ENCODE results near the gene LRRK1.

LRRK1 gene

GRCh38 chr15:101026656-101027272 lies 107.6 kb downstream of the LRRK1 start:
- no peak for DNase-seq

DNA sequence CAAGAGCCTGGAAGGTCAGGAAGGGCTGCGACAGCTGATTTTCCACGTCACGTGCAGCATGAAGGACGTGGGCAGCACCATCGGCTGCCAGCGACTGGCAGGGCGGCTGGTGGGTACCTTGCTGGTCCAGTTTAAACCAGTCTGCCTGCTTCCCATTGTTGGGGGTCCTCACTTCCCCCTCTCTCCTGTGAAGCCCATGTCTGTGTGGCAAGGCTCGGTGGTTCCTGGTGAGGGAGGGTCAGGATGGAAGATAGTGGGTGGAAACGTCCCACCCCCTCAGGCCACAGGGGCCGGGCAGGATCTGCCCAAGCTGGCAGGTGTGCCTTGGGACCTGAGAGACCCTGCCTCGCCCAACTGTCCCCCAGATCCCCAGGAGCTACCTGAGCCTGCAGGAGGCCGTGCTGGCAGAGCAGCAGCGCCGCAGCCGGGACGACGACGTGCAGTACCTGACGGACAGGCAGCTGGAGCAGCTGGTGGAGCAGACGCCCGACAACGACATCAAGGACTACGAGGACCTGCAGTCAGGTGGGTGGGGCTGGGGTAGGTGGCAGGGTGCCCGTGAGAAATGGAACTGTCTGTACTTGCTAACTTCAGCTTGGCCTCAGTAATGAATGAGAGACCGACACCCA lies 108.2 kb downstream of the LRRK1 start:
- no peak for DNase-seq

DNA sequence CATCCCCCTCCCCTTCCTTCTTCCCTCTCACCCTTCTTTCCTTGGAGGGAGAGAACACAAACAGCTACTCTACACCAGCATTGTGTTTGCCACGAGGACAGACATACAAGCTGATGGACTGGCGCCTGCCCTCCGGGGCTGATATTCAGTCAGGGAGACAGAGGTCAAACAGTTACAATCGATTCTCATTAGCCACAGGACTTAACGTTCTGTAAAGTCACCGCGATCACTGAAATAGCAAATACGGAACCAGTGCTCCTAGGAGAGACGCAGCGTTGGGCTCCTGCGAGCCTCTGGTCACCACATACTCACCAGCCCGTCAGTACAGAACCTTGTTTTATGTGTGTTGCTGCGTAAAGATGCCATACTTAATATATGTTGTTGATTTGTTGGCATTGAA lies 108.8 kb downstream of the LRRK1 start:
- no peak for DNase-seq

DNA sequence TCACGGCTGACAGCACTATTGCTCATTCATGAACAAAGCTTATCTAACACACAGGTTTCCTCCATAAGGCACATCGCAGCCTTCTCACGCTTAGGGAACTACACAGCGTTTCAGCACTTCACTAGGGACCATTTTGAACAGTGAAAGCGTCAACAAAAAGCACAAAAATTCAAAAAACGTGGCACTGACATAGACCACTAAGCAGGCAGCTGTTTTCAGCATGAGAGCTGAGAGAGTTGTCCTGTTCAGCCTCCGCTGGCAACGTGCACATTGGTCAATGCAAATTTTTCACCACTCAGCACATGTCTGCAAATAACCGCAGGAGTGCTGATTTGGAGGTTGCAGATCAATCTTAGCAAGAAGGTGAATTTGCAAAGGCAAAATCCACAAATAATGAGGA lies 109.2 kb downstream of the LRRK1 start:
- DNase-seq: no peak

DNA sequence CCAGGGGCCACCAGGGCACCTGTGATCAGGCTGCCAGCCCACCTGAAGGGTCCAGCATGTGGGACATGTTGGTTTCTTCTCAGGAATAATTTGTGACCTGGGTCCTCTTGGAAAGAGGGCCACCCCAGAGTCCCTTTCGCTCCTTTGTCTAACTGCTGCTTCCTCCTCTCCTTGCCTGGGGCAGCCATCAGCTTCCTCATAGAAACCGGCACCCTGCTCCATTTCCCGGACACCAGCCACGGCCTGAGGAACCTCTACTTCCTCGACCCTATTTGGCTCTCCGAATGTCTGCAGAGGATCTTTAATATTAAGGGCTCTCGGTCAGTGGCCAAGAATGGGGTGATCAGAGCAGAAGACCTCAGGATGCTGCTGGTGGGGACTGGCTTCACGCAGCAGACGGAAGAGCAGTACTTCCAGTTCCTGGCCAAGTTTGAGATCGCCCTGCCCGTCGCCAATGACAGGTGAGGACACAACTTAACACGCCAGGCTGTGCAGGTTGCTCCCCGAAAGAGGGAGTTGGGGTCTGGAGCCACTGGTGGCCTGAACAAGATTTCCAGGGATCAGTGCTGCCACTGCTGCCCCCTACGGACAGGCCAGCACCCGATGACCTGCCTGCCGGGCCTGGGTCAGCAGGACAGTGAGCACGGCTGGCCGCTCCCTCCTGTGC lies 109.7 kb downstream of the LRRK1 start:
- no peak for DNase-seq

DNA sequence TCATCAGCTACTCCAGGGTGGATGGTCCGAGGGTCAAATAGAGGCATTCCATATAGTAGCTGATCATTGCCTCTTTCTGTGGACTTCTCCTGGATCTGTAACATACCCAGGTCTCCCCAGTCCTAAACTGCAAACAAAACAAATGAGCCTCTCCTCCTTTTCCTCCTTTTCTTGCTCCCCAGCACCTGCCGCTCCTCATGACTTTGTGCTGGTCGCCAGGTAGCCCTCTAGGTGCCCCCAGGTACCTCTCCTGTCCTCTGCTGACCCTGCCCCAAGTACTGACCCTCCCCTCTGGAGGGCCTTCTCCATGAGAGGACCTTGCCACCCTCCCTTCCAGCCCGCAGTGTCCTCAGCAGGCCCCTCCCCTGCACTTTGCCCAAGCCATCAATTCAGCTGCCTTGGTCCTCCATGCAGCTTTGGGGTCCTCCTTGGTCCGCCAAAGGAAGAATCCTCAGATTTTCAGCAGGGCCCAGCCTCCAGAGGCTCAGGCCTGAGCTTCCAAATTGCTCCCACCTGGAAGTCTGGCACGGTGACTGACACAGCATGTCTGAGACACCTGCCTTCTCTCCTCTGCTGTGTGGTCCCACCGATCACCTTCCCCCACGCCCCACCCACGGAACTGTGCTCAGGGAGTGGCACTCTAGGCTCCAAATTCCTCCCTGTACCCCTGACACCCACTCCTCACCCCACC lies 111.0 kb downstream of the LRRK1 start:
- no peak for DNase-seq

DNA sequence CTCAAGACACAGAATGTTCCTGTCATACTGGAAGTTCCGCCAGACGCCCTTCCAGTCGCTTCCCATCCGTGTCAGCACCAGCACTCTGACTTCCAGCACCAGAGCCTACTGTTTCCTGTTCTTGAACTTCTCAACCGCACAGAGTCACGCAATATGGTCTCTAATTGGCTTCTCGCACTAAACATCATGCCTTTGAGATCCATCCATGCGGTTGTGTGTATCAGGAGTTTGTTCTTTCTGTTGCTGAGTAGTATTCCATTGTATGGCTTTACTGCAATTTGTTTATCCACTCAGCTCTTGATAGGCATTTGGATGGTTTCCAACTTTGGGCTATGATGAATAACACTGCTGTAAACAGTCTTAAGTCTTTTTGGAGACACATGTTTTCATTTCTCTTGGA lies 112.1 kb downstream of the LRRK1 start:
- no peak for DNase-seq

- no peak for DNase-seq
These were observed 114.6 kb downstream of the LRRK1 start for GRCh38 chr15:101033801-101034200.

GRCh38 chr15:101035611-101036010 lies 116.5 kb downstream of the LRRK1 start:
- no peak for DNase-seq

GRCh38 chr15:101036189-101036588 lies 117.0 kb downstream of the LRRK1 start:
- no peak for DNase-seq

DNA sequence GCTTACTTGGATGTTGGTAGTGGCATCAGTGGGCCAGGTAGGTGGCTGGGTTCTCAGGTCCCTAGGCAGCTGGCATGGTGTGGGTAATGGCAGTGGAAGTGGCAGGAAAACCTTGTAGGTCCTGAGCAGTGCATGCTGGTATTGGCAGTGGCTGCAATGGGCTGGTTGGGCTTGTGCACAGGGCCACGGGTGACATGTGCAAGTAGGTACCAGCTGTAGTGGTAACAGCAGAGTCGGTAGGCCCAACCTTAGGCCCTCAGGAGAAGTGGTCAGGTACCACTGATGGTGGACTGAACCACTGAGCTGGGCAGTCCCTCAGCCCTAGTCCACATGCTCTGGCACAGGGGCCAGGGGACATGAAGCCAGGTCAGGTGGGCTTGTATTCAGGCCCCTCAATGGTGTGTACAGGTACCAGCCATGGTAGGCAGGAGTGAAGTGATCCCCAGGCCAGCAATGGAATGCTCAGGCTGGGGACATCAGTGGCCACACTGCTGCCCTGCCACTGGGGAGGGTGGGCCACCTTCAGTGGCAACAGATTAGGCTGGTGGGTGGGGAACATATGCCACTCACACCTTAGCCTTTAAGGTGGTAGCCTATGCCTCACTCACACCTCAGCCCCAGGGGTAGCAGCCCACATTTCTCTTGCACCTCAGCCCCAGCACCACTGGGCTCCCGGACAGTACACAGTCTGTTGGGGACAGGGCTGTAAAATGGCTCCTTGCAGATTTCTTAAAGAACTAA lies 118.1 kb downstream of the LRRK1 start:
- no peak for DNase-seq

GRCh38 chr15:101038327-101039003 lies 119.3 kb downstream of the LRRK1 start:
- no peak for DNase-seq

- DNase-seq: no peak
These were observed 120.3 kb downstream of the LRRK1 start for GRCh38 chr15:101039461-101039860.

- no peak for DNase-seq
These were observed 123.2 kb downstream of the LRRK1 start for GRCh38 chr15:101042320-101042719.

DNA sequence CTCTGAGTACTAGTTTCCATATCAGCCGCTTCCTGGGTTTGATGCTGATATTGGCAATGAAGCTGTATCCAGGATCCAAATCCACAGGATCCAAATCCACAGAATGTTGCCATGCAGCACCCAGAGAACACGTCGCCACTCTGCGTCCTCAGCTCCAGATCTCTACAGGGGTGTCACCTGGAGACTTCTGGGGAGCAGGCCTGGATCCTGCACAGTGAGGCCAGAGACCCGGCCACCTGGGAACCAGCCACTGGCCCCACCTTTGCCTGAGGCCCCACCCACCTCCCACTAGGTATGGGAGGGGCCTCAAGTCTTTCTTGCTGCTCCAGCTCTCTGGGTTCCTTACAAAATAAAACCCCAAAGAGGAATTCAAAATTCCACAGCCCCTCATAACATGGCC lies 123.9 kb downstream of the LRRK1 start:
- no peak for DNase-seq

- DNase-seq: no peak
These were observed 124.9 kb downstream of the LRRK1 start for GRCh38 chr15:101043911-101044624.

- no peak for DNase-seq
These were observed 125.6 kb downstream of the LRRK1 start for GRCh38 chr15:101044625-101045235.

- no peak for DNase-seq
These were observed 126.1 kb downstream of the LRRK1 start for GRCh38 chr15:101045236-101045646.

GRCh38 chr15:101045835-101046691 lies 126.9 kb downstream of the LRRK1 start:
- DNase-seq: no peak

DNA sequence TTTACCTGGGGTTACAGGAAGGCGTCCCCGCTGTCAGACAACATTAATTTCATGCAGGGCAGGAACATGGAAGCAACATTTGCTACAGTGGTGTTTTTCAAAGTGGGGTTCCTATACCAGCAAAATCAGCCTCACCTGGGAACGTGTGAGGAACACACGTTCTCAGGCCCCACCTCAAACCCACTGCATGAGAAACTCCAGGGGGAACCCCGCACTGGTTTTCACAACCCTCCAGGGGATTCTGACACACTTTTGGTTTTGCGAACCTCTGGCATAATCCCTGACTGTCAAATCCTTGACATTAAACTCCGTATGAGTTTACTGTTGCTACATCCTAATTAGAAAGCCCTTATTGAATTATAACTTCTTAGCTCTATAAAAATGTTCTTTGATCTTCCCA lies 127.7 kb downstream of the LRRK1 start:
- DNase-seq: no peak
